DOHH2 (cell line): ENCODE measurements around the gene TAF11L7.

Experiments
- CTCF ChIP-seq: fragments of 200-600 bp; sonication (generic); IDR thresholded peaks from one replicate; pipeline ENCODE4 v1.5.1; 2014; ENCODE audit warnings: antibody characterized with exemption, mild to moderate bottlenecking, low read depth, low read length; ENCODE audit not compliant: poor library complexity, severe bottlenecking
- EZH2phosphoT487 ChIP-seq: fragments of 200-600 bp; sonication (generic); IDR thresholded peaks from 2 replicates; pipeline ENCODE4 v1.6.1; 2017; ENCODE audit warnings: borderline replicate concordance, mild to moderate bottlenecking, antibody characterized with exemption, low read length, moderate library complexity, mixed read lengths

- TF ChIP-seq CTCF (no peak), EZH2phosphoT487 (no peak)
Measured at GRCh38 chr5:17619354-17619753, 33.8 kb upstream of the TAF11L7 start.
